Panc1 (cell line): Measurements from ENCODE around the gene GDPD3.

ENCODE experiments used
- CTCF ChIP-seq: fragments of 450-650 bp; IDR thresholded peaks from 2 replicates; pipeline ENCODE4 v1.5.1; 2017; ENCODE audit warnings: mild to moderate bottlenecking
- POLR2AphosphoS5 ChIP-seq: IDR thresholded peaks from 2 replicates; pipeline ENCODE4 v1.6.1; 2012; ENCODE audit warnings: mild to moderate bottlenecking, low read depth, low read length, moderate library complexity

- no peak for TF ChIP-seq POLR2AphosphoS5
- no peak for TF ChIP-seq CTCF
Observed at GRCh38 chr16:30144017-30144416, 30.7 kb upstream of the GDPD3 start.
